ENCODE results near the gene SSTR5.

Gene SSTR5

DNA sequence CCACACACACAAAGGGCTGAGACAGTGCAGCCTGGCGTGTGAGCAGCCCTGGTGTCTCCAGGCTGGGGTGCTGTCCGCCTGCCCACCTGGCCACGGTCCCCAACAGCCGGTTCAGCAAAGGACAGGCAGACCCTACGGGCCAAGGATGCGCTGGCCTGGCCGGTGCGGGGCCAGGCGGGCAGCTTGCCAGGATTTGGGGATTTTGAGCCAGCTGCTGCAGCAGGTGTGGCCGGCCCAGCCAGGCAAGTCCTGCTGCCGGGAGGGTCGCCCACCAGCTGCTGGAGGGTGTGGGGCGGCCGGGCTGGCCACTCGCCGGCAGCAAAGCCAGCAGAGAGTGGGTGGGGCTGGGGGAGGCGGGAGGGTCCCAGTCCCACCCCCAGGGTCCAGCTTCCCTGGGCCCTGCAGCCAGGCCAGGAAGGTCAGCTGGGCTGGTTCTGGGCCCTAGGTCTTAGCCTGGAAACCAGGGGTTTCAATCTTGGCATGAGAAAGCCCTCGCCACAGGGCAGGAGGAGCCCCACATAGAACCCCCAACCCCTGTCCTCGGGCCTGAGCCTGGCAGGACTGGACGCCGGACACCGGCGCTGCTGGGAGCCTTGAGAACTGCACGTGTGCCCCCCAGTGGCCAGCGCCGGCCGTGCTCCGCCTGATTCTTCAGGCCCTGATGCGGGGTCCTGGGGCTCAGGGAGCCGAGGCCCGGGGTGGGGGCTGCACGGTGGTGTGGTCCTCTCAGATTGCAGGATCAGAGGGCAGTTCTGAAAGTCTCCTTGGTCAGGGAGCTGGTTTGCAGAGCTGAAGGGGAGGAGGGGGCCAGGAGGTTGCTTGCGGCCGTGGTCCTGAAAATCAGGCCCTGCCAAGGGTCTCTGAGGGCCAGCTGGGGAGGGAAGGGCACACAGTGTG is 17.6 kb upstream of the SSTR5 start:
- DNase-seq (ENCODE audit: low read depth) = peak; percentile 49

DNA sequence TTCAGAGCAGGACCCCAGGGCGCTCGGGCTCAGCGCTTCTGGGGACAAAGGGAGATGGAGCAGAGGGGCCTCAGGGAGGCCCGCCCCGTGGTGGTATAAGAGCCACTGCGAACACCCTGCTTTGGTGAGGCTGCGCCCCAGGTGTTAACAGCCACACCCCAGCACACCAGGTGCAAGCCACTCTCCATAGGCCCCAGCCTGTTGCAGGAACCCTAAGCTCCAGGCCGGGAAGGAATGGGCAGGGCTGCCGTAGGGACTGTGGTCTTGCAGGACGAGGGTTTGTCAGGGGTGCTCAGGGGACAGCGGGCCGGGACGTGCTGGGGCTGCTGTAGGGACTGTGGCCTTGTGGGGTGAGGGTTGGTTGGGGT is 17.0 kb upstream of the SSTR5 start:
- no peak for DNase-seq (ENCODE audit: low read depth)

DNA sequence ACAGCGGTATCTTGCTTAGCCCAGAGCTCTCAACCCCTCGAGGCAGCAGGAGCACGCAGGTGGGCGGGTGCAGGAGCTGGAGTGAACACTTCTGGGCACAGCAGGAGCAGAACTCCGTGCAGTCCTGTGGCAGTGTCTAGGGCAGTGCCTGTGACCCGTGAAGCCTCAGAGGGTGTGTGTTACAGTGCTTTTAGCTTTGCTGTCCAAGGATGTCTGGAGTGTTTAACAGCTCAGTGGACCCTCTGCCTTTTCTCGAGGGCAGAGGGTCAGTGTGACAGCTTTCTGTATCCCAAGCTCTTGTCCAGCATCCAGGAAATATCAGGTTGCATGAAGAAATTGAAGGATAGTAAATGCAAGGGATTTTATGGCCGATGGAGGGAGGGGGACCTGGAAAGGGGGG is 16.4 kb upstream of the SSTR5 start:
- no peak for DNase-seq (ENCODE audit: low read depth)

DNA sequence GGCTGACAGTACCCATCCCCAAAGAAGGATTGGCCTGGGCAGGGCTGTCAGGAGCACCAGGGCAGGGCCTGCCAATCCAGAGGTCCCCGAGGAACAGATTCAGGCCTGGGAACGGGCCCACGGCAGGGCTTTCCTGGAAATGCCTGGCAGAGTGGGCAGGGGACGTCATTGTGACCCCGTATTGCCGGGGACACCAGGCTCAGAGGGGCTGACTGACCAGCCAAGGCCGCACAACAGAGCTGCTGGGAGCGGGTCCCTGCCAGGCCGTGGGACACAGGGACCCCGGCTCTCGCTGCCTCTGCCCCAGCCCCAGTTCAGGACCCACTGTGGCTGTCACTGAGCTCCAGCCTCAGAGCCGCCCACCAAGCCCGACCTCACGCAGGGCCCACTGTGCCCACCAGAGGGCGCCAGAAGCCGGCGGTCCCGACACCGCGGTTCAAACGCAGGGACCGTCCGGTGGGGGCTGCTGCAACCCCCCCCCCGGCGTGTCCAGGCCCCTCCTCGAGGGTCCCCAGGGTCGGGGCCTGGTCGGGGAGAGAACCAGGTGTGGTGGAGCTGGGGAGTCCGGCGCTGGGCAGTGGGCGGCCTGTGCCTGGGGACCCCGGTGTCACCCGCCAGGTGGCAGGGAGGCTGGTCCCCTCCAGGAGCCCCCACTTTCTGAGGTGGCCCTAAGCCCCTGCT is 15.2 kb upstream of the SSTR5 start:
- no peak for DNase-seq (ENCODE audit: low read depth)

DNA sequence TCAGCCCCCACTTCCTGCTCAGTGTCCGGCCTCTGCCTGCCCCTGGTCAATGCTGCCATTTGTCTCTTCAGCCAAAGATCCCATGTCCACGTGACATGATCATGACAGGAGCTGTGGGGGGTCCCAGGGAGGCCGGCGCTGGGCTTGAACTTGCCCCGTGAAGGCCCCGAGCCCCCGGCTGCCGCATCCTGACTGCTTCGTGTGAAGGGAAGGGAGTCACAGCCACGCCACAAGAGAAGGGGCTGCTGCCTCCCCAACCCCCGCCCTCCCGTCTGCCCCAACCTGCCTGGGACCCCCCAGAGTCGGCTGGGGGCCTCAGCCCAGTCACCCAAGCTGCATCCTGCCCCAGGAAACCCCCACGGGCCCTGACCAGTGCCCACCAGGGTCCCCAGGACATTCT is 14.3 kb upstream of the SSTR5 start:
- DNase-seq (ENCODE audit: low read depth) = no peak

DNA sequence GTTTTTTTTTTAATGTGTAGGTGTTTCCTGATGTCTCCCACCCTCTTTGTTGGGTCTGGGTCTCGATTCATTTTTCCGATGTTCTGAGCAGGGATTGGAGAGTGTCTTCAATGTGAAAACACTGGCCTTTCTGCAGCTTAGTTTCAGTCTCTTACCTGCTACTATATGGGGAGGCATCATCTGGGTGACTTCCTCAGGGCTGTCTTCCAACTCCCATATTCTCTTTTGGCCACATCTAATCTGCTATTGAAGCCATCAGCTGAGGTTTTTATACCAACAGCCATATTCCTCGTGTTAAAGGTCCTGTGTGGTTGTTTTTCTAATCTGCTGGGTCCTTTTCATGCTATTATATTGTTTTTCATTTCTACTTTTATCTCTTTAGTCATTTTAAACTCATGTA is 13.2 kb upstream of the SSTR5 start:
- no peak for DNase-seq (ENCODE audit: low read depth)

DNA sequence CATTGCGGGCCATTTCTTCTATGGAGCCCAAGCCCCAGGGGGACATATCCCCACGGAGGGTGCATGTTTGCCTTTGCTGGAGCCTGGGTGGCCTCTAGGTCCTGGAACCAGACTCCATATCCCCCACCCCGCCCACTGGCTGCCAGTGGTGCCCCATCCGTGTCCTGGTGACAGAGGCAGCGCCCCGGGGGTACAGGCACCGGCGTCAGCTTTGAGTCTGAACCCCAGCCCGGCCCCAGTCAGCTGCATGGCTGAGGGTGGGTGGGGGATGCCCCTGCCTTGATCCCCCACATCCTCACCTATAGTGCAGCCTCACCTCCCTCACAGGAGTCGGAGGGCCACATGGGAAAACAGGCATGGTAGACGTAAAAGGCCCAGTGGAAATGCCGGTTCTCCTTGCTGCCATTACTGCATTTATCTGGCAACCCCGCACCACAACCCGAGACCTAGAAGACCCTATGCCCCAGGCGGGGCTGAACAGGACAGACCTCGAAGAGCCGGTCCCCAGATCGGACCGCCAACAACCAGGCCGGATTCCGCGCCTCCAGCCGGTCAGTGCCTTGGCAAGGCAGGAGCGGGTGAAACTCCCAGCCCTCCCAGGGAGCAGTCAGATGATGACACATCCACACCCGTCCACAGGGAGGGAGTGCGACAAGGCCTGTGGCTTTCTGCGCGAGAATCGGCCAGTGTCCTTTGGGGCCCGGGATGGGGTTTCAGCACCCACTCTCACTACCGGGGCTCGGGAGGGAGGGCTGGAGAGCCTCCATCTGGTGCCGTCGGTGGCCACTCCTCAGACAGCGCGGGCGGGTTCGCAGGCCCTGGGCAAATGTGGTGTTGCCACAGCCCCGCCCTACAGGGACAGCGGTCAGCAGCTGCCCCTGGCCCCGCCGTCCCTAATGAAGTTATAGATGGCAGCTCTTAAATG is 11.9 kb upstream of the SSTR5 start:
- DNase-seq (ENCODE audit: low read depth) = no peak

DNA sequence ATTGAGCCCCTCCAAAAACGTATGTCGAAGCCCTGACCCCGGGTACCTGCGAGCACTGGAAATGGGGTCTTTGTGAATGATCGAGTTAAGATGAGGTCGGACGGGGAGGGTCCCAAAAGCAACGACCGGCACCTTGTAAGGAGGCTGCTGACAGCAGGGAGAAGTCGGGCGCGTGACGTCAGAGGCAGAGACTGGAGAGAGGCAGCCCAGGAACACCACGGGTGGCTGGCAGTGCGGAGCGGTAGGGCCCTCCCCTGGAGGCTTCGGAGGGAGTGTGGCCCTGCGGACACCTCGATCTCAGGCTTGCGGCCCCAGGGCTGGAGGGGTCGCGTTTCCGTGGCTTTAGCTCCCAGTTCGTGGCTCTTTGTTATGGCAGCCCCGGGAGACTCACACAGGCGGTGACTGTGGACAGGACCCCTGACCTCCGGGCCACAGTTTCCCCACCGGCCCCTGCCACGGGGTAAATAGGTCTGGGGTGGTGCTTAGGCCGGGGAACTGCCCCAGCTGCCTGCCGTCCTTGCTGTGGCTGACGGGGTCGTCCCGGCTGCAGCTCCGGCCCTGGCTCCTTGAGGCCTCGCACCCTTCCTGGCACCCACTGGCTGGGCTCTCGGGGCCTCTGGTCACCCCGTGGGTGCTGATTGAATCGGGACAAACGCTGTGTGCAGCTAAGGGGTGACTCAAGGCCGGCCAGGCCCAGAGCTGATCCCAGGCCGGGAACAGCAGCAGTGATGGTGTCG is 10.6 kb upstream of the SSTR5 start:
- no peak for DNase-seq (ENCODE audit: low read depth)

DNA sequence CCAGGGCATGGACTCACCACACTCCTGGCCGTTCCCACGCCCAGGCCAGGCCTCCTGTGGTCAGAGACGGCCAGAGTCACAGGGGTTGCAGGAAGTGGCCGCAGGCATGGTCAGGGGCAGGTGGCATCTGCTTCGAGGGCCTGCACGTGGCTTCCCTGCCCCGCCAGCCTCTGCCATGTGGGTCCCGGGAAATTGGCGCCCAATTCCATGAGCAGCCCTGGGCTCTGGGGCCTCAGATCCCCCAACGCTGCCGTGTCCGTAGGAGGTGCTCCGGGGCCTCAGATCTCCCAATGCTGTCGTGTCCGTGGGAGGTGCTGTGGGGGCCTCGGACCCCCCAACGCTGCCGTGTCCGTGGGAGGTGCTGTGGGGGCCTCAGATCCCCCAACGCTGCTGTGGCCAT is 9.7 kb upstream of the SSTR5 start:
- DNase-seq (ENCODE audit: low read depth) = no peak

DNA sequence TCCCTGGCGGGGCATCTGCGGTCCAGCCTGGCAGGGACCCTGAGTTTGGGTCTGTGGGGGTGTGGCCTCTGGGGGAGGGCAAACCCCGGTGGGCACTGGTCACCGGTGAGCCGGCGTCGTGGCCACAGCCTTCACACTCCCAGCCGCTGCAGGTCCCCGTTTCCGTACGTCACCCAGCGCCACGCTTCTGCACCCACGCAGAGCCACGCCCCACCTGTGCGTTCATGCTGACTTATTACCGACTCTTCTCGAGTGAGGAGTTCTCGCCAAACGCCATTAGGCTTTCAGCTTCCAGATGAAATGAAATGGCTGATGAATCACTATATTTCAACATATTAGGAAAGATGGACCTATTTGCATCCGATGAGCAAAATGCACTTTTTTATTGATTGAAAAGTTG is 8.8 kb upstream of the SSTR5 start:
- no peak for DNase-seq (ENCODE audit: low read depth)

DNA sequence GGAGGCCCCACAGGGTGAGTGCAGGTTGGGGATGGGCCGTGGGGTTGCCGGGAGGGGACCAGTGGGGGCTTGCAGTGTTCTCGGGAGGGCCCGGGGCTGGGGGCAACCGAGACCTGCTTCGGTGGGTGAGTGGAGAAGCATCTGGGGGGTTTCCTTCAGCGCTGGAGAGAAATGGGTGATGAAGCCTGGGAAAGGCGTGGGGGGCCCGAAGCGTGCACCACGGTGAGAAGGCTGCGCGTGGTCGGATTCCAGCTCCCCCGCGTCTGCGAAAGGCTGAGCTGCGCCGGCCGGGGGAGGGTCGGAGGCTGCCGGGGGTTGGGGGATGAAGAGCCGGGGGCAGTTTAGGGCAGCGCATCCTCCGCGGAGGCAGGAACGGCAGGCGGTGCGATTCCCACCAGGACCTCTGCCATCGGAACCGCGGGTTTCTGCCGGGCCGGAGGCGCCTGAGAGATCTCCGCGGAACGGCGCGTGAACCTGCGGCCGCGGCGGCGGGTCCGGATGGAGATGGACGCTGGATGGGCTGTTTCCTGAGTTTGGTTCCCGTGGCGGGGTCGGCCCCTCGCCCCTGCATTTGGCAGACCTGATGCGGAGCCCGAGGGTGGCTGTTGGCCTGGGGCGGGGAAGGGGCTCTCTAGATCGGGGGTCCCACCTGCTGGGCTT is 6.9 kb upstream of the SSTR5 start:
- no peak for DNase-seq (ENCODE audit: low read depth)

DNA sequence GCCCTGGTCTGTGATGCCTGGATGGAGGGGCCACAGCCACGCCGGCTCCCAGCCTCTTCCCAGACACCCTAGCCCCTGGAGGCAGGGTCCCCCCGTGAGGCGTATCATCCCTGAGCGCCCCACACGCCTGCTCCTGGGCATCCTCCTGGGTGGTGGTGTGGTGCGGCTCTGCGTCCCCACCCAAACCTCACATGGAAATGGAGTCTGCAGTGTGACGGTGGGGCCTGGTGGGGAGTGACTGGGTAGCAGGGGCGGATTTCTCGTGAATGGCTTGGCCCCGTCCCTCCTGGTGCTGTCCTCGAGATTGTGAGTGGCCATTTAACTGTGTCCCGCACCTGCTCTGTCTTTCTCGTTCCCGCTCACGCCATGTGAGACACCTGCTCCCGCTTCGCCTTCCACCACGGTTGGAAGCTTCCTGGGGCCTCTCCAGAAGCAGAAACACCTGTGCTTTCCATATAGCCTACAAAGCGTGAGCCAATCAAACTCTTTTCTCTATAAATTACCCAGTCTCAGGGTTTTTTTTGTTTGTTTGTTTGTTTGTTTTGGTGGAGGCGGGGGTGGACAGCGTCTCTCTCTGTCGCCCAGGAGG is 5.9 kb upstream of the SSTR5 start:
- no peak for DNase-seq (ENCODE audit: low read depth)

DNA sequence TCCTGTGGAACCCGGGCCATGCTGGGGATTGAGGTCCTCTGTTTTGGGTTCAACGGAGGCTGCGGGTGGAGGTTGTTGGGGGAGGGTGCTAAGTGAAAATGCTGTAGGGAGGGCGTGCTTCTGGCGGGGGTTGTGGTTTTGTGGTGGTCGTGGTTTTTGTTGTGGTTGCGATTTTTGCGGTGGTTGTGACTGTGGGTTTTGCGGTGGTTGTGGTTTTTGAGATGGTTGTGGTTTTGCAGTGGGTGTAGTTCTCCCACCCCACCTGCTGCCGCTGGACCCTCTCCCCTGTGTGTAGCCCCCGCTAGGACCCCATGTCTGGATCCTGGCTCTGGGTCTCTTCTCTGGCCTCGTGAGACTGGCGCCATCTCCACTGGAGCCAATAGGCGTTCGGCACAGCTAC is 4.9 kb upstream of the SSTR5 start:
- no peak for DNase-seq (ENCODE audit: low read depth)

DNA sequence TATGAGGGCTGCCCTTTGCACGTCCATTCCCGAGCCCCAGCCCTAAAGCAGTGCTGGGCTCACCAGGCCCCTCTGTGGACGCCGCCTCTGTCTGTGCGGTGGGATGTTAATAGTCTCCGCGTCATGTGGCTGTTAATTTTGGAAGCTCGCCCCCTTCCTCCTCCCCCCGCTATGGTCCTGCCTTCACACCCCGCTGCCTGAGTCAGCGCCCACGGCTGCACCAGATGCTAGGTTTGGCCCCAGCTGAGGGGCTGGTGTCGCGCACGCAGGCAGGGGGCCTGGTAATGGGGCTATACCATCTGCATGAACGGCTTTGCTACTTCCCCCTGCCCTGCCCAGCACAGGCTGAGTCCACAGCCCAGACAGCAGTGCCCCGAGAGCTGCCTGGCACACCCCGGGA is 4.1 kb upstream of the SSTR5 start:
- no peak for DNase-seq (ENCODE audit: low read depth)

DNA sequence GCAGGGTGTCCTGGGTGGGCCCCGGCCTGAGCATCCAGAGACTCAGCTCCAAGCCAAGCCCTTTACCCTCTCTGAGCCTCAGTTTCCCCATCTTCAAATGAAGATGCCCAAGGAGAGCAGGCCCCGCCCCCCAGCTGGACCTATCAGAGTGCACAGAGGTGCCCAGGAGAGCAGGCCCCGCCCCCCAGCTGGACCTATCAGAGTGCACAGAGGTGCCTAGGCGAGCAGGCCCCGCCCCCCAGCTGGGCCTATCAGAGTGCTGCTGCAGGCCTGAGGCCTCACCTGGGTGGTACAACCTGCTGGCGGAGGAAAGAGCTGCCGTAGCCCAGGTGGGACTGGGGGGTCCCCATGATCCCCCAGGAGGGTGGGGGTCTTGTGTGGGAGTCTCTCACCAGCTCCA is 3.4 kb upstream of the SSTR5 start:
- DNase-seq (ENCODE audit: low read depth) = no peak

DNA sequence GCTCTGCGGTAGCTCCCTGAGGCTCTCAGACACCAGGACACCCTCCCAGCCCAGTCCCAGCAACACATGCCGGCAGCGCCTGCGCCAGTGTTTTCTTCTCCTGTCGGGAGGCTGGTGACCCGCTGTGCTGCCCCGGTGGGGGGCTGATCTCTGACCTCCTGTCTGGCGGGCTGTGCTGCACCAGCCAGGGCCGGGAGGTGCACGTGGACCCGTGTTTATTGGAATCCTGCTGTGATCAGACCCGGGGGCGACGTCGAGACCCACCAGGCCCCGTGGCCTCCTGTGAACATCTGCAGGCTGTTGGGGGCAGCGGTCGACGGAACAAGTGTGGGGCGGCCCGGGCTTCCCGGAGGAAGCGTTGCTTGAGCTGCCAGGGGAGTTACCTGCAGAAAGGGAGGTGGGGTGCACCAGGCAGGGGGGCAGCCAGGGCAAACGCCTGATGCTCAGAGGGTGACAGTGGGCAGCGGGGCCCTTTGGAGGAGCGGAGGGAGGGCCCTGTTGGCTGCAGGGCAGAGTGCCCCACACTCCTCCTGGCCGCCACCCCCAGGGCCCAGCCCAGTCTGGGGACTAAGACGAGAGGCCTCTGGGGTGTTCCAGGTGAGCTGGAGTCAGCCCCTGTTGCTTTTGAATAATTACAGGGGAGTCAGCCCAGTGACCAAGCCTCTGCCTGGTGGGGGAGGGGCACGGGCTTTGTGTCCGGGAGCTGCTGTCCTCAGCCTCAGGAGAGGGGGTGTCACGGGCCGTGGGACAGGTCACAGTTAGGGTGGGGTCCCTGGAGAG is 2.3 kb upstream of the SSTR5 start:
- DNase-seq (ENCODE audit: low read depth) = no peak

DNA sequence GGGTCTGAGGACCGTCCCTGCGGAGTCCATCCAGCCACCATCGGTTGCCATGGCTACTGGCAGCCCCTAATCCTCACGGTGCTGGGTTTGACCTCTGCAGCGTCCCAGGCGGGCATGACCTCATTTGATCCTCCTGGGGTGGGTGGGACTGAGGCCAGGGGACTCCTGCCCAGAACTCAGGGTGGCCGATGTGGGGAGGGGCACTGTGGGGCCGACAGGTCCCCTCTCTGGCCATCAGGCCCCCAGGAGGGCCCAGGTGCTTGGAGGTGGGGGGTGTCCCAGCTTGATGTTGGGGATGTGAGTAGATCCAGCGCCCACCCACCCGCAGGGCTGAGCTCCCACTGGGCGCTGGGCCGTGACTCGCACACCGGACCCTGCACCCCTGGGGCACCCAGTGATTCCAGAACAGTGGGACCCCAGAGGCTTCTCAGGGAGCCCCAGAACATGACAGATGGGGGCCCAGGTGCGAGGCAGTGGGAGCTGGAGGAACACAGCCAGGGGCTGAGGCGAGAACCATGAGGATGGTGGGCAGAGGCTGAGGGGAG is 1.6 kb upstream of the SSTR5 start:
- DNase-seq (ENCODE audit: low read depth) = no peak

DNA sequence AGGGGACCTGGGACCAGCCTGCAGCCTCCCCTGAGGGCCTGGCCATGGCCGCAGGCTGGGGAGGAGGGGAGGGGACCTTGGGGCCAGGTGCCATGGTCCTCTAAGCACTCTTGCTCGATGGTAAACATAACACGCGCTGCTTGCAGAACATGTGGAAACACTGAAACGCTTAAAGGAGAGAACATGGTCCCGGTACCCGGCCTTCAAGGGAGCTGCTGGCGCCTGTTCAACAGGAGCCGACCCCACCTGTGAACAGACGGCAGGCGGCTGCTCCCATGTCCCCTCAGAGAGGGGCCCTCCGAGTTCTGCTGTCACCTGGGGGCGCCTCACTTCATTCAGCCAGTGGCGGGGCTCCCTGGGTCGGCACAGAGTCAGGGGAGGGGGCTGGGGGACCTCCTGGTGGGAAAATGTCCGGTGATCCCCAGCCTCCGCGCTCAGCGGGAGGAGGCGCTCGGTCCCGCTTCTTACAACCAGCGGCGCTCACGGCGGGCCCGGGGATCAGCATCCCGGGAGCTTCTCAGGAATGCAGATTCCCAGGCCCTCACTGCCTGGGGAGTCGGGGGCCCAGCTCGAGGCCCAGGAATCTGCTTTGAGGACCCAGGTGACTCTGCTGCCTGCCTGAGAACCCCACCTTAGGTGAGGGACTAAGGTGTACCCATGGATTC is 854 bp upstream of the SSTR5 start:
- DNase-seq (ENCODE audit: low read depth) = no peak

DNA sequence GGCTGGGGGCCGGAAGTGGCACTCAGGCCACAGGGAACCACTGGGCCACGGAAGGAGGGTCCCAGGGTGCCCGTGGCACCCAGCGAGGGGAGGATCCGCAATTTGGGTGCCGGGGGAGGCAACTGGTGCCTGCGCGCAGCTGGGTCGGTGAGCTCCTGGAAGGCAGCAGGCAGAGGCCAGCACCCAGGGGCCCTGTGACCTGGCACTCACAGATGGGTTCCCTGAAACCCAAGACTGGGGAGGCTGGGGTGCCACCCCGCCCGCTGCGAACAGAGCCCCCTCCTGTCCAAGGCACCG is 663 bp downstream of the SSTR5 start:
- no peak for DNase-seq (ENCODE audit: low read depth)

Measured in iris pigment epithelial cell (primary cell).